K562 (cell line): ENCODE results near the gene SCYL3. TPM values are rescaled to one million over a fixed set of nuclear protein-coding genes. Genes with fewer than 3 reads are reported as not detected.

Experiments
- CHD2 ChIP-seq: IDR thresholded peaks from 2 replicates; pipeline ENCODE4 v1.6.1; 2011; ENCODE audit warnings: low read depth, low read length
- GTF3C2 ChIP-seq: IDR thresholded peaks from 3 replicates; pipeline ENCODE4 v1.6.1; 2011; ENCODE audit warnings: borderline replicate concordance, mild to moderate bottlenecking, moderate library complexity; ENCODE audit not compliant: insufficient read length; ENCODE audit errors: extremely low read depth
- KAT2B ChIP-seq: IDR thresholded peaks from one replicate; pipeline ENCODE4 v1.6.1; 2012; ENCODE audit warnings: low read depth, mild to moderate bottlenecking, control low read depth, inconsistent platforms, low read length, moderate library complexity
- MAFF ChIP-seq: IDR thresholded peaks from 2 replicates; pipeline ENCODE4 v1.6.1; 2012; ENCODE audit warnings: low read length, improper control_type of control experiment
- MXD1 ChIP-seq: fragments of 250-450 bp; sonication (Bioruptor Pico); IDR thresholded peaks from 2 replicates; pipeline ENCODE4 v1.8.0; 2021; ENCODE audit warnings: borderline replicate concordance, mild to moderate bottlenecking, moderate library complexity; ENCODE audit not compliant: poor library complexity, severe bottlenecking
- MYC ChIP-seq, 2 experiments: fragments of 250-450 bp in 1 of 2; sonication (Bioruptor Pico) in 1 of 2; IDR thresholded peaks; 2 replicates each; pipeline versions ENCODE4 v1.5.1 to v1.6.1; 2012 to 2021; ENCODE audit warnings: low read depth in 2 of 2, borderline replicate concordance in 1 of 2, improper control_type of control experiment in 1 of 2, low read length in 1 of 2, mild to moderate bottlenecking in 1 of 2, moderate library complexity in 1 of 2
- SLC30A9 ChIP-seq: fragments of 250-450 bp; sonication (Bioruptor Pico); IDR thresholded peaks from 2 replicates; pipeline ENCODE4 v1.8.0; 2022; ENCODE audit warnings: mild to moderate bottlenecking, moderate library complexity
- SNAPC5 ChIP-seq: fragments of 250-450 bp; sonication (Bioruptor Pico); IDR thresholded peaks from 2 replicates; pipeline ENCODE4 v1.8.0; 2021; ENCODE audit warnings: moderate library complexity, mild to moderate bottlenecking, inconsistent platforms
- TBL1XR1 ChIP-seq, 2 experiments: IDR thresholded peaks; 2 replicates each; pipeline ENCODE4 v1.6.1; 2012; ENCODE audit warnings: improper control_type of control experiment in 2 of 2, low read length in 2 of 2, mild to moderate bottlenecking in 1 of 2
- THAP7 ChIP-seq: fragments of 250-450 bp; sonication (Bioruptor Pico); IDR thresholded peaks from 2 replicates; pipeline ENCODE4 v1.5.0; 2021
- ZBTB5 ChIP-seq: fragments of 450-650 bp; IDR thresholded peaks from 2 replicates; pipeline ENCODE4 v1.6.1; 2017; ENCODE audit warnings: antibody characterized with exemption
- ZFP1 ChIP-seq: fragments of 450-650 bp; formaldehyde crosslinking; IDR thresholded peaks from 2 replicates; pipeline ENCODE4 v1.4.0; 2020; ENCODE audit warnings: mild to moderate bottlenecking, mixed read lengths
- ZNF384 ChIP-seq: IDR thresholded peaks from 2 replicates; pipeline ENCODE4 v1.6.1; 2012; ENCODE audit warnings: low read depth, low read length, improper control_type of control experiment
- ZNF518B ChIP-seq: fragments of 250-450 bp; sonication (Bioruptor Pico); IDR thresholded peaks from 2 replicates; pipeline ENCODE4 v1.5.0; 2021; ENCODE audit warnings: mild to moderate bottlenecking, moderate library complexity
- ZNF764 ChIP-seq: fragments of 250-450 bp; sonication (Bioruptor Pico); IDR thresholded peaks from 2 replicates; pipeline ENCODE4 v1.4.0; 2020; ENCODE audit warnings: low read depth, mild to moderate bottlenecking, moderate library complexity
- polyA plus RNA-seq, 8 experiments: library from polyadenylated mRNA; depleted of rRNA in 4 of 8; stranded (reverse) in 5 of 8; unstranded in 3 of 8; fragments of >200 nt; fragmentation: Nextera tagmentation in 2 of 8; fragmentation: Illumina TruSeq in 1 of 8; extraction: Ambion mirVana in 2 of 8; extraction: Trizol in 1 of 8; gene quantifications; 2 replicates each; pipeline versions ENCODE4 v1.2.1 to v1.2.3, GENCODE V29; 2011 to 2014; ENCODE audit warnings: inconsistent platforms in 1 of 8, missing spikeins in 1 of 8
- total RNA-seq, 7 experiments: library from RNA; depleted of rRNA in 6 of 7; stranded (reverse); fragments of >200 nt in 6 of 7; fragmentation: Illumina TruSeq in 2 of 7; extraction: Trizol in 2 of 7; gene quantifications; 2 replicates each; pipeline versions ENCODE4 v1.2.1 to v1.2.3, GENCODE V29; 2011 to 2021; ENCODE audit warnings: low replicate concordance in 1 of 7

The SCYL3 gene
- total and polyA plus RNA-seq, 9 of the 15 experiments (the other 6 are each of a cell fraction or from before 2014, with no cell fraction given), result 3.6 to 11.4 (median 7.1) TPM

- TF ChIP-seq ZFP1 (CRISPR knock-in tag) (0 out of 2 replicates have a peak, but pooled peaks have one; percentile 10), ZBTB5 (no peak), CHD2 (peak; percentile 55), MXD1 (CRISPR knock-in tag) (no peak), KAT2B (no peak), THAP7 (CRISPR knock-in tag) (no peak), ZNF518B (CRISPR knock-in tag) (no peak), MAFF (no peak), SNAPC5 (CRISPR knock-in tag) (no peak), TBL1XR1 (IDR thresholded peaks at IDR 0.05; ENCODE audit: low read length in 2 of 2) (0 out of 4 replicates have a peak, but pooled peaks of 1 of the 2 experiments have one; percentile 10), GTF3C2 (no peak), ZNF384 (no peak), ZNF764 (CRISPR knock-in tag) (no peak), SLC30A9 (CRISPR knock-in tag) (no peak), MYC (IDR thresholded peaks at IDR 0.05; ENCODE audit: low read depth, low read length) (peak; percentile 60), MYC (CRISPR knock-in tag; IDR thresholded peaks at IDR 0.05; ENCODE audit: borderline replicate concordance, low read depth) (0 out of 2 replicates have a peak, but pooled peaks have one; percentile 41)
Measured at GRCh38 chr1:169893645-169894423, at the start of gene SCYL3 (continued).
